GM19467 (cell line): ENCODE results near the gene ADAMTSL5.
"Not testable (repeated sequence)": the region's sequence is repeated elsewhere in the genome, so short reads cannot be mapped to it uniquely, and the experiment has no call there.

Experiments used
- ATAC-seq: cut with Tn5 transposase; IDR thresholded peaks from one replicate; pipeline ENCODE4 v1.9.1; 2021; ENCODE audit warnings: mild to moderate bottlenecking, moderate library complexity; ENCODE audit not compliant: unreplicated experiment

Gene ADAMTSL5

DNA sequence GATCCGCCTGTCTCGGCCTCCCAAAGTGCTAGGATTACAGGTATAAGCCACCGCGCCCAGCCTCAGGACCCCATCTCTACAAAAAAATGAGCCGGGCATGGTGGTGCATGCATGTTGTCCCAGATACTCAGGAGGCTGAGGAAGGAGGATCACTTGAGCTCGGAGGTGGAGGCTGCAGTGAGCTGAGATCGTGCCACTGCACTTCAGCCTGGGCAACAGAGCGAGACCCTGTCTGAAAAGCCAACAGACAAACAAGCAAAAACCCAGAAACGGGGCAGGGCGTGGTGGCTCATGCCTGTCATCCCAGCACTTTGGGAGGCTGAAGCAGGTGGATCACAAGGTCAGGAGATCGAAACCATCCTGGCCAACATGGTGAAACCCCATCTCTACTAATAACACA lies 18.0 kb upstream of the ADAMTSL5 start:
- not testable (repeated sequence) for ATAC-seq

DNA sequence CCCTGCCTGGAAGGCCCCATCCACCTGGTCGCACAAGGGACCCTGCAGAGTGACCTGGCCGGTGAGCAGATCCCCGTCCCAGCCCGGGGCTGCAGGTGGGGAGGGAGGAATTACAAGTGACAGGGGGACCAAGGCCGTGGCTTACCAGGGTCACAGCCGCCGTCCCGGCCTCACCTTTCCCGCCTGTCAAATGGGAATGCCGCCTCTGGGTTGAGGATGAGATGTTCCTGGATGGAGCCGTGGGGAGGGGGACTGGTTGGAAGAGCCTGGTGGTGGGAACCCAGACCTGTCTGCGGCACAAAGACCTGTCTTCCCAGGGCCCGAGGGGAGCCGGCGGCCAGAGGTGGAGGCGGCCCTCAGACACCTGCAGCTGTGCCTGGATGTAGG lies 16.6 kb upstream of the ADAMTSL5 start:
- no peak for ATAC-seq

DNA sequence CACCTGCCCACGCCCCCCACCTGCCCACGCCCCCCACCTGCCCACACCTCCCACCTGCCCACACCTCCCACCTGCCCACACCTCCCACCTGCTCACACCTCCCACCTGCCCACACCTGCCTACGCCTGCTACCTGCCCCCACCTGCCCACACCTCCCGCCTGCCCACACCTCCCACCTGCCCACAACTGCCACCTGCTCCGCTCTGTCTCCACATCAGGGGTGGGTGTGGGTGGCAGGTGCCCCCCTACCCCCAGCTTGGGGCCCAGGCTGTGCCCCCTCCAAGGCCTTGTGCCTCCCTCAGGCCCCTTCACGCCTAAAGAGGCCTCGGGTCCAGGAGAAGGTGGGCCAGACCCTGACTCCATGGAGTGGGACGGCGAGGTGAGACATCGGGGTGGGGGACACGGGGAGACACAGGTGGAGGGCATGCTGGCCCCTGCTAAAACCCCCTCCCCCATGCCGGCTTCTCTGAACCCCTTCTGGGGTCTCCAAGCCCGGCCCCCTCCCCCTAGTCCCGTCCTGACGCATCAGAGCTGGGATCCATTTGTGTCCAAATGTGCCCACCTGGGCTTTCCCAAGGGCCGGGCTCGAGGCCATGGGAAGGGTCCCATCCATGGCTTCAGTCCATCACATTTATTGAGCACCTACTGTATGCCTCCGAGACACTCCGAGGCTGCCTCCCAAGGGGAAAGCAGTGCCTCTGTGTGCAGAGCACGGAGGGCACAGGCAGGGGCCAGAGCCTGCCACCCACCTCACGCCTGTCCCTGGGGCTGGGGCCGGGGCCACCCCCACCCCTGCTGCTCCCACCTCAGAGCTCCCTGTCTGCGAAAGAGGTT lies 16.0 kb upstream of the ADAMTSL5 start:
- no peak for ATAC-seq

DNA sequence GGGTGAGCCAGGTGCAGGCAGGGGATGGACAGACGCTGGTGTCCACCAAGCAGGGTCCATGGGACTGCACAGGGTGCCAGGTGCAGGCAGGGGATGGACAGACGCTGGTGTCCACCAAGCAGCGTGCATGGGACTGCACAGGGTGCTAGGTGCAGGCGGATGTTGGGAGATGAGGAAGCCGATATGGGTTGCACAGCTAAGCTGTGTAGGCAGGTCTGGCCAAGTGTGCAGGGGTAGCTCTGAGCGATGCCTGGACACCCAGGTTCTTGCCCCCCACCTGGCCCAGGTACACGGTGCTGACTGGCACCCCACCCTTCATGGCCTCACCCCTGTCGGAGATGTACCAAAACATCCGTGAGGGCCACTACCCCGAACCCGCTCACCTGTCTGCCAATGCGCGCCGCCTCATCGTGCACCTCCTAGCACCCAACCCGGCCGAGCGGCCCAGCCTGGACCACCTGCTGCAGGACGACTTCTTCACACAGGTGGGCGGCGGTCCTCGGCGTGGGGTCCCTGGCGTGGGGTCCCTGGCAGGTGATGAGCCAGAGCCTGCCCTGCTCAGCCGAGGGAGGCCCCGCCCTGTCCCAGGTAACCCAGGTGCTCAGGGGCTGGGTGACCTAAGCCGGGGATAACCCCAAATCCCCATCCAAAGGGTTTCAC lies 15.0 kb upstream of the ADAMTSL5 start:
- no peak for ATAC-seq

DNA sequence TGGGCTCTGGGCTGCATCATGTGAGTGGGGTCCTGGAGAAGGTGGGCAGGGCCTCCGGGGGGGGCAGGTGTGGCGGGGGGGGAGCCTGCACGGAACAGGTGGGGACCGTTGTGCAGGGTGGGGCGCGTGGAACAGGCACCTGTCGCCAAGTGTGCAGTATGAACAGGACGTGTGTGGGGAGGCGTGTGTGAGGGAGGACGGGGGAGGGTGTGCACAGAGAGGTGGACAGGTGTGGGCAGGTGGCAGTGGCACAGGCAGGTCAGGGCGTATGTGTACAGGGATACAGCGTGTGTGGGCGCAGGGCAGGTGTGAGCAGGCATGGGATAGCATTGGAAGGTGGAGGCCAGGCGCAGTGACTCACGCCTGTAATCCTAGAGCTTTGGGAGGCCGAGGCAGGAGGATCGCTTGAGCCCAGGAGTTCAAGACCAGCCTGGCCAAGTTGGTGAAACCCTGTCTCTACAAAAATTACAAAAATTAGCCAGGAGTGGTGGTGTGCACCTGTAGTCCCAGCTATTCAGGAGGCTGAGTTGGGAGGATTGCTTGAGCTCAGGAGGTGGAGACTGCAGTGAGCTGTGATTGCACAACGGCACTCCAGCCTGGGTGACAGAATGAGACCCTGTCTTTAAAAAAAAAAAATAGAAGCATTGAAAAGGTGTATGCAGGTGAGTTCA lies 14.3 kb upstream of the ADAMTSL5 start:
- no peak for ATAC-seq

DNA sequence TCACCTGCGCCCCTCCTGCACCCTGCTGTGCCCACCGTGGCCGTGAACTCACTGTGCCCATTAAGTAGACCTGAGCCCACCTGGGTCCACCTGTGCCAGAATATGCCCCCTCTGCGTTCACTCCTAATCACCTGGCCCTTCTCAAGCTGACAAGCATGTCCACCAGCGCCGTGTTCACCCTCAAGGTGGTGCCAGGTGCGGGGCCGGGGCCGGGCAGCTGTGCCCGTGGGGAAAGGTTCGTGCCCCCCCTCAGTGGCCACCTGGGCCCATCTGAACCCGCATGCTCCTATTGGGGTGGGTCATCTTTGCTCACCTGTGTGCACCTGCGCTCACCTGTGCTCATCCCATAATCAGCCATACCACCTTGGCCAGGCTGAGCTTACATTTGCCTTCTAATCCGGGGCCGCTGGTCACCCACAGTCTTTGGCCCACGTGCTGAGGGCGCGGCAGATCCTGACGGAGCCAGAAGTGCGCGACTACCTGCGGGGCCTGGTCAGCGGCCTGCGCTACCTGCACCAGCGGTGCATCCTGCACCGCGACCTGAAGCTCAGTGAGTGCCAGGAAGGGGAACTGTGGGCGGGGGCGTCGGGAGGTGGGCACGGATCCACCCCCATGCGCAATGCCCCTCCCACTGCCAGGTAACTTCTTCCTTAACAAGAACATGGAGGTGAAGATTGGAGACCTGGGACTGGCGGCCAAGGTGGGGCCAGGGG lies 13.4 kb upstream of the ADAMTSL5 start:
- no peak for ATAC-seq

DNA sequence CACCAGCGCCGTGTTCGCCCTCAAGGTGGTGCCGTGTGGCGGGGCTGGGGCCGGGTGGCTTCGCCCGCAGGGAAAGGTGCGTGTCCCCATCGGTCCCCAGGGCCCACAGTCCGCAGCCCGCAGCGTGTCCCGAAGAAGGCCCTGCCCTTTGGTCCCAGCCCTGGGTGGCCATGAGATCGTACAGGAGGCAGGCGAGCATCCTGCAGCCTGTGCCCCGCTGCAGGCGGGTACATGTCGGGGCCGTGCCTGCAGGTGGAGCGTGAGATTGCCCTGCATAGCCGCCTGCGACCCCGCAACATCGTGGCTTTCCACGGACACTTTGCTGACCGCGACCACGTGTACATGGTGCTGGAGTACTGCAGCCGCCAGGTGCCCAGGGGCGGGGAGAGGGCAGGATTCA lies 12.5 kb upstream of the ADAMTSL5 start:
- ATAC-seq = no peak

DNA sequence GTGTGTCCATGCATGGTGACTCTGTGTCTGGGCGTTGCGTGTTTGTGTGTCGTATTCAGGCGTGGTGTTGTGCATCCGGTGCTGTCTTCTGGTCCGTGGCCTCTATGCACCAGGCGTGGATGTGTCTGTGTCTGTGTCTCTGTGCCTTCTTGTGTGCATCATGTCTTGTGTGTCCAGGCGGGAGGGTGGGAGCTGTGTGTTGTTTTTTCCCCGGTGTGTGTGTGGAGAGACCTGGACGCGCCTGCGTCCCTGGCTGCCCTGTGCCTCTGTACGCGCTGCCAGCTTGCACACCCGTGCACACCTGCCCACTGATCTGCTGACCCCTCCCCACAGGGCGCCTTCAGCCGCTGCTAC lies 12.1 kb upstream of the ADAMTSL5 start:
- no peak for ATAC-seq

DNA sequence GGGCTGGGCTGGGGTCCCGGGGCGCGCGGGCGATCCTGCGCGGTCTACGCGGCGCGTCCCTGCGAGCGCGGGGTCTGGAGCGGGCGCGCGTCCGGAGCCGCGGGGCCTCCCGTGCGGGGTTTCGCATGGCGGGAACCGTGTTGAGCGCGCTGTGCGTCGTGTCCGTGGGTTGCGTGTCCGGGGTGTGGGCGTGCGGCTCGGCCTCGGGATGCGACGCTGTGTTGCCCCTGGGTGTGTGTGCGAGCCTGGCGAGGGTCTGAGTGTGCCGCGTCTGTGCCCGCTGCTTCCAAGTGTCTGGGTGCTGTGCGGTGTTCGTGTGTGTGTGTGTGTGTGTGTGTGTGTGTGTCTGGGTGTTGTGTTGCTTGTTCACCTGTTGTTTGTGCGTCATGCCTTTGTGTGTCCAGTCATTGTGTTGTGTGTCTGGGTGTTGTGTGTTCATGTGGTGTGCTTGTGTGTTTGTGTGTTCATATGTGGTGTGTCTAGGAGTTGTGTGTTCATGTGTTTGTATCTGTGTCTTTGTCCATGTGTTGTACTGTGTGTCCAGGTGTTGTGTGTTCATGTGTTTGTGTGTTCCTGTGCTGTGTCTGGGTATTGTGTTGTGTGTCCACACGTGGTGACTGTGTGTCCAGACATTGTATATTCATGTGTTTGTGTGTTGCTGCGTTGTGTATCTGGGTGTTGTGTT lies 11.6 kb upstream of the ADAMTSL5 start:
- ATAC-seq = no peak

DNA sequence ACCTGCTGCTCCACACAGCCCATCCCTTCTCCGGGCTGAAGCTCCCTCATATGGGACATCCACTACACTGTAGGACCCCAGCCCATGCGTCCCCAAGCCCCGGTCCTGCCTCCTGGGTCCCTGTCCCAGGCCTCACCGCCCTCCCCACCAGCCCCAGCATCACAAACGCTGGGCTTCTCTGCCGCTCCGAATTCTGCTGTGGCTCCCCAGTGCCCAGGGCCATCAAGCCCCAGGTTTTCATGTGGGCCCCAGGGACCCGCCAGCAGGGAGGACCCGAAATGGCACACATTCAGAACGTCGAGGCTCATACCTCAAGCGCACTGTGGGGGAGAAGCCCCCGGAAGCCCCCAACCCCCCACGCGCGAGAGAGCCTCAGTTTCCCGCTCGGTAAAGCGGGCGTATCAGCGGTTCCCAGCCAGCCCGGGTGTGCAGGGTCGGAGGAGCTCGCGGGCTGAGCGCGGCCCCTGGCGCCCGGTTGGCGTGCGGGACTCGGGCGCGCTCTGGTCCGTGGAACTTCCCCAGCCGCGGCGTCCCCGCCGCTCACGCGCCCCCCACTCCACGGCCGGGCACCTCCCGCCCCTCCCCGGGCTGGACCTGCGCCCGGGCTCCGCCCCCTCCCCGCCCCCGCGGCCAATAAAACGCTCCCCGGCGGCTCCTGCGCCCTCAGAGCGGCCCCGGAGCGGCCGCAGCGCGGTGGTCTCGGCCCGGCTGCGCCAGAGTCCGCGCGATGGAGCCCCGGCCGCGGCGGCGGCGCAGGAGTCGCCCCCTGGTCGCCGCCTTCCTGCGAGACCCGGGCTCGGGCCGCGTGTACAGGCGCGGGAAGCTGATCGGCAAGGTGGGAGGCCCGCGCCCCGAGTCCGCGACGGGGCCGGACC lies 10.8 kb upstream of the ADAMTSL5 start, which contains the start of gene PLK5:
TSS of gene PLK5 (plus strand) at position 666 of the 875 bp plus-strand sequence. CDS start 2,920 bp downstream, outside the sequence.
- no peak for ATAC-seq

DNA sequence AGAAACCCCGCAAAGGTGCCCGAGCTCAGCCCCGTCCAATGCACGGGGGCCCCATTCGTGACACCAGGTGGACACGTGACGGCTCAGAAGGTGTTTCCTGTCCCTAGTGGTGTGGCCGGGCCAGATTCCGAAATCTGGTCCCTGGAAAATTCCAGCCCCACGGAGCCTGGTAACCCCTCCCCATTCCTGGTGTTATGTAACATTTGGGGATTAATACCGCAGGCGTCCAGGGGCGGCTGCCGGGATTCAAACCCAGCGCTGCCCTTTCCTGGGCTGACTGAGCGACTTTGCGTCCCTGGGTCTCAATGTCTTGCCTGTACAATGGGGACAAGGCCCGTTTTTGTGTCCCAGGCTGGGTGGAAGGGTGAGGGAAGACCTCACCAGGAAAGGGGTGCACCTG lies 10.0 kb upstream of the ADAMTSL5 start:
- ATAC-seq = no peak

DNA sequence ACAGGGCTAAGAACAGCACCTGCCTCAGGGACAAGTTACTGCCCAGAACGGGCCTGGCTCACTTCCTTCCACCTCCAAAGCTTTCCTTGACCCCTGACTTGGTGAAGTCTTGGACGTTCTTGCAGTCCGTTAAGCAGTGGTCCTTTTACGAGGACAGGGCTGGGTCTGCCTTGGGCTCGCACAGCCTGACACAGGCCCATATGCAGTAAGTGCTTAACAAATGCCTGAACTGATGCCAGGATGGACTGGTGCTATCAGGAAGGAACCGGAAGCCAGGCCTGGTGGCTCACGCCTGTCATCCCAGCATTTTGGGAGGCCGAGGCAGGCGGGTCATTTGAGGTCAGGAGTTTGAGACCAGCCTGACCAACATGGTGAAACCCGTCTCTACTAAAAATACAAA lies 9.2 kb upstream of the ADAMTSL5 start:
- ATAC-seq = no peak

DNA sequence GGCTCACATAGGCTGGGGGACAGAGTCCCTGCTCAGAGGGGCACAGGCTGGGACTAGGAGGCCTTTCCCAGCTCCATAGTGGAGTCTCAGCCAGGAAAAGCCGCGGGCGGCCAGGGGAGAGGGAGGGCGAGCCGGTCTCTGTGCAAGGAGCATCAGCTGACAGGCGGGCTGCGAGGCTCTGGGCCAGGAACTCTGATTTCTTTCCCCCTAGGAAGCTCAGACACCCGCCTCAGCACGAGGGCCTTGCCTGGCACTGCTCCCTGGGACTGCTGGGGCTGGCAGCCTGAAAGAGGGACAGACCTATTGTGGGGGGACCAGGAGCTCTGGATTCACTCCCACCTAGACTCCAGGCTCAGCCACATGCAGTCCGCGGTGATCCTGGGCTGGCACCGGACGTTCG lies 8.8 kb upstream of the ADAMTSL5 start:
- no peak for ATAC-seq

DNA sequence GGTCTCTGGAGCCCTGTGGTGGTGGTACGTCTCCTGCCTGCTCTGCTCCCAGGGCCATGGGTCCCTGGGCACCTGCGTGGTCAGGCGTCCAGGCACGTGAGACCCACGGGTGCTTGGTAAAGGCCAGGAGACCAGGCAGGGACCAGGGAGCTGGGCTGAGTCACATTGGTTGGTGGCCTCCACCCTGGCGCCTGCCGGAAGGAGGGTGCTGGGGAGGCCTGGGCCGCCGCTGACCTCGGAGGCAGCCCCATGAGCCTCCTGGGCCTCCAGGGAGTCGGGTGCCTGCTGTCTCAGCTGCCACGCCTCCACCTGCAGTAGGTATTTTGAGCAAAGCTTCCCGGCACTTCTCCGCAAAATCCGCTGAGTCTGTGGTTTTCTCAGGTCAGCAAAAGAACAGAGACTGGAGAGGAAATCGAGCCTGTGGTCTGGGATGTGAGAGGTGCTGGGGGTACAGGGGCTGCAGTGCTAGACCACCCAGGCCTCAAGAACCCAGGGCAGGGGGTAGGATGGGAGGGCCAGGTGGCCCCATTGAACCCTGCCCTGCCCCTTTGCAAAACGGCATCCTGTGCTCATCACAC lies 7.5 kb upstream of the ADAMTSL5 start:
- no peak for ATAC-seq

DNA sequence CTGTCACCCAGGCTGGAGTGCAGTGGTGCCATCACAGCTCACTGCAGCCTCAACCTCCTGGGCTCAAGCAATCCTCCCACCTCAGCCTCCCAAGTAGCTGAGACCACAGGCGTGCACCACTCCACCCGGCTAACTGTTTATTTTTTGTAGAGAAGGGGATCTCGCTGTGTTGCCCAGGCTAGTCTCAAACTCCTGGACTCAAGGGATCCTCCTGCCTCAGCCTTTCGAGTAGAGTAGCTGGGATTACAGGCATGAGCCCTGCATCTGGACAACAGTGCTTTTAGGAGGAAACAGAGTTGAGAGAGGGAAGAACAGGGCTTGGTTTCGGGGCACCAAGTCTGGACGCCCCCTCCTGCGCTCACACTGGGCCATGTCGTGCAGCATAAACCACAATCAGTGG lies 7.0 kb upstream of the ADAMTSL5 start:
- not testable (repeated sequence) for ATAC-seq

DNA sequence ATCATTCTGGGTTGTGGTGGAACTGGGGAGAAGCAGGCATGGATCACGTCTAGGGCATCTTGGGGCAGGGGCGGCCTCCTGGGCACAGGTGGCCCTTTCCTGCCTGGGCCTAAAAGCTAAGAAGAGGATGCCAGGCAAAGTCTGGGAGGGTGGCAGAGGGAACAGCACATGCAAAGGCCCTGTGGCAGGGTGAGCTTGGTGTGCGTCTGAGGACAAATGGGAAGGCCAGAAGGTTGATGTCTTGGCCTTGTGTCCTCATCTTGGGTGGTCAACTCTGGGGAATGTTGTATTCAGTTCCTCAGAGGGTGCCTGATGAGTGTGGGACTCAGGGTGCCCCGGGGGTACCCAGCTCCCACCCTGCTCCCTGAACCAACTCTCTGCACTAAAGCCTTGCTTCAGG lies 5.7 kb upstream of the ADAMTSL5 start:
- ATAC-seq = no peak

DNA sequence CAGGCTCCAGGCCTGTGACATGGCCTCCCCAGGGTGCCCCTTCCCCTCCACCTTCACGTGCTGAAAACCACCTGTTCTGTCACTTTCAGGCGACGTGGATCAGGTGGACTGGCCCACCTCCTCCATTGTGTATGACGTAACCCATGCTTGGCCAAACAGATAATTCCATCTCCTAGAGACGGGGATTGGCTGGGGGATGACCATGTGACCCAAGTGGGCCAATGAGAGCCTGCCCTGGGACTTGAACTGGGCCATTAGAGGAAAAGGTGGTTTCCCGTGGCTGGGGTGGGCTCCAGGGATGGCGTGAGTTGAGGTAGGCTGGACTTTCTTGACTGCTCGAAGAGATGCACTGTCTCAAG lies 3.6 kb upstream of the ADAMTSL5 start:
- no peak for ATAC-seq

DNA sequence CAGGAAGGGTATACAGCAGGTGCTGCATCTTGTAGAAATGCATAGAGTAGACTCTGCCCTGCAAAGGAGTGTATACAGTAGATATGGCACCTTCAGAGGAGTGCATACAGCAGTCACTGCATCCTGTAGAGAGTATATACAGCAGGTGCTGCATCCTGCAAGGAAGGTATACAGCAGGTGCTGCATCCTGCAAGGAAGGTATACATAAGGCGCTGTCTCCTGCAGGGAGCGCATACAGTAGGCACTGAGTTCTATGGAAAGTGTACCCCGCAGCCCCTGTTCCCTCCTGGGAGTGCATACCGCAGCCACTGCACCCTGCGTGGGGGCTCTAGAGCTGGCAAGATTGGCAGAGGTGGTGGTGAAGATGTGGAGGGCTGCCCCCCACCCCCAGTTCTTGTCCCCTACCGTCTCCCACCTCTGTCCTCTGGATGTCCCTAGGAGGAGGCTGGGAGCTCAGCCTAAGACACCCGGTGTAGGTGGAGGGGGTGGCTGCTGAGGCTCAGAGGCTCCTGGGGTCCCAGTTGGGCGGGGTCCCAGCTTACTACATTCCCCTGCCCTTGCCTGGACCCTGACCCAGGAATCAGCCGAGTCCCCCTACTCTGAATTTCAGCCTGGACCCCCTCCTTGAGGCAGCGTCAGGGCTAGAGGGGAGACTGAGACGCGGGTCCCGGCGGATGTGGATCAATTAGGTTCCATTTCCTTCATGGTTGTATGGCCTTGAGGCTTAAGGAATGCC lies 2.3 kb upstream of the ADAMTSL5 start:
- ATAC-seq = no peak

DNA sequence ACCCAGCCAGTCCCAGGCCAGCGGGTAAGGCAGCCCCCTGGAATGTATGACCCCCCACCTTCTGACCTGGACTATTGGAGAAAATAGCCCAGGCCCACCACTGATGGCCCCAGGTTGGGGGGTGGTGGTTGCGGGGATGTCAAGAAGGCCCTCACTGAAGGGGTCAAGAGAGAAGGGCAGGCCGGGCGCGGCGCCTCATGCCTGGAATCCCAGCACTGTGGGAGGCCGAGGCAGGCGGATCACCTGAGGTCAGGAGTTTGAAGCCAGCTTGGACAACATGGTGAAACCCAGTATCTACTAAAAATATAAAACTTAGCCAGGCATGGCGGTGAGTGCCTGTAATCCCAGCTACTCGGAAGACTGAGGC lies 1.5 kb upstream of the ADAMTSL5 start:
- ATAC-seq = no peak
